AG04450 (cell line): ENCODE results near the gene OLFML3. TPM values are rescaled to one million over a fixed set of nuclear protein-coding genes. Genes with fewer than 3 reads are reported as not detected.

Experiments
- CTCF ChIA-PET: fragments of 300-600, 350-600 bp; formaldehyde crosslinking; extraction: SDS; loops from one replicate; lab custom pipeline; 2022; ENCODE audit warnings: antibody characterized with exemption, inconsistent platforms; lab: Charles Lee
- POLR2A ChIA-PET: fragments of 350-600 bp; formaldehyde crosslinking; extraction: SDS; loops from one replicate; lab custom pipeline; 2021; ENCODE audit warnings: antibody characterized with exemption, inconsistent platforms; lab: Yijun Ruan, JAX
- DNase-seq: peaks from one replicate; pipeline ENCODE4 v3.0.0-alpha.2; 2011; ENCODE audit warnings: low read depth, low spot score
- H3K27ac ChIP-seq: one replicate; pipeline ENCODE4 v1.5.1; 2012; ENCODE audit warnings: low read depth, low read length, control low read depth
- H3K27me3 ChIP-seq: one replicate; pipeline ENCODE4 v1.6.0; 2012; ENCODE audit warnings: low read length; ENCODE audit not compliant: control insufficient read depth, insufficient read depth
- H3K4me3 ChIP-seq: 2 replicates; pipeline ENCODE4 v1.5.1; 2011; ENCODE audit warnings: mild to moderate bottlenecking, low read depth, low read length, control low read depth
- H3K9me3 ChIP-seq: 2 replicates; pipeline ENCODE4 v1.5.1; 2012; ENCODE audit warnings: low read length; ENCODE audit not compliant: control insufficient read depth, insufficient read depth
- polyA minus RNA-seq: library from RNA; depleted of rRNA, polyadenylated mRNA; stranded (reverse); fragments of >200 nt; gene quantifications from 2 replicates; pipeline ENCODE4 v1.2.3, GENCODE V29; 2011; rRNA and poly(A)+ RNA removed
- polyA plus RNA-seq: library from polyadenylated mRNA; depleted of rRNA; stranded (reverse); fragments of >200 nt; gene quantifications from 2 replicates; pipeline ENCODE4 v1.2.3, GENCODE V29; 2011; rRNA removed
- TF ChIP-seq, protein P1 (sequence below): IDR thresholded peaks from 2 replicates; pipeline ENCODE4 v1.5.1; 2011; ENCODE audit warnings: low read depth, low read length, control low read depth, inconsistent platforms

Gene OLFML3, protein sequence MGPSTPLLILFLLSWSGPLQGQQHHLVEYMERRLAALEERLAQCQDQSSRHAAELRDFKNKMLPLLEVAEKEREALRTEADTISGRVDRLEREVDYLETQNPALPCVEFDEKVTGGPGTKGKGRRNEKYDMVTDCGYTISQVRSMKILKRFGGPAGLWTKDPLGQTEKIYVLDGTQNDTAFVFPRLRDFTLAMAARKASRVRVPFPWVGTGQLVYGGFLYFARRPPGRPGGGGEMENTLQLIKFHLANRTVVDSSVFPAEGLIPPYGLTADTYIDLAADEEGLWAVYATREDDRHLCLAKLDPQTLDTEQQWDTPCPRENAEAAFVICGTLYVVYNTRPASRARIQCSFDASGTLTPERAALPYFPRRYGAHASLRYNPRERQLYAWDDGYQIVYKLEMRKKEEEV
- polyA plus RNA-seq (90.3 and 105 TPM in 2 replicates), polyA minus RNA-seq (35.2 and 43.1 TPM in 2 replicates)

GRCh38 chr1:113978863-113979702 lies at the start of gene OLFML3:
Gene OLFML3, plus strand, starts transcription at chr1:113979474. Its CDS starts 43 bp downstream, at chr1:113979517.
- ChIA-PET POLR2A (interaction anchor here (0.6 to 1.5 kb wide), 5 partner anchors 22 to 303 kb away, joined by 3 to 10 read pairs (median 3); partner anchors contain the start of gene HIPK1), CTCF (interaction anchor here (0.6 to 7.1 kb wide), 29 partner anchors 15 to 1604 kb away, joined by 3 to 122 read pairs (median 3); no protein-coding TSS in a partner anchor)
- TF ChIP-seq, protein P1, sequence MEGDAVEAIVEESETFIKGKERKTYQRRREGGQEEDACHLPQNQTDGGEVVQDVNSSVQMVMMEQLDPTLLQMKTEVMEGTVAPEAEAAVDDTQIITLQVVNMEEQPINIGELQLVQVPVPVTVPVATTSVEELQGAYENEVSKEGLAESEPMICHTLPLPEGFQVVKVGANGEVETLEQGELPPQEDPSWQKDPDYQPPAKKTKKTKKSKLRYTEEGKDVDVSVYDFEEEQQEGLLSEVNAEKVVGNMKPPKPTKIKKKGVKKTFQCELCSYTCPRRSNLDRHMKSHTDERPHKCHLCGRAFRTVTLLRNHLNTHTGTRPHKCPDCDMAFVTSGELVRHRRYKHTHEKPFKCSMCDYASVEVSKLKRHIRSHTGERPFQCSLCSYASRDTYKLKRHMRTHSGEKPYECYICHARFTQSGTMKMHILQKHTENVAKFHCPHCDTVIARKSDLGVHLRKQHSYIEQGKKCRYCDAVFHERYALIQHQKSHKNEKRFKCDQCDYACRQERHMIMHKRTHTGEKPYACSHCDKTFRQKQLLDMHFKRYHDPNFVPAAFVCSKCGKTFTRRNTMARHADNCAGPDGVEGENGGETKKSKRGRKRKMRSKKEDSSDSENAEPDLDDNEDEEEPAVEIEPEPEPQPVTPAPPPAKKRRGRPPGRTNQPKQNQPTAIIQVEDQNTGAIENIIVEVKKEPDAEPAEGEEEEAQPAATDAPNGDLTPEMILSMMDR, result peak; percentile 70
- Histone ChIP-seq H3K27ac (peak within 1 kb of the TSS; percentile 99), H3K27me3 (no peaks in the 10 kb centered on the region), H3K4me3 (peak within 1 kb of the TSS; percentile 70), H3K9me3 (no peaks in the 10 kb centered on the region)
- peak; percentile 91 for DNase-seq

- Histone ChIP-seq H3K27me3 (no peaks in the 10 kb centered on the region), H3K27ac (peak overlapping the region; percentile 74), H3K9me3 (no peaks in the 10 kb centered on the region; the same call in 1 of the 2 replicates), H3K4me3 (peak overlapping the region; percentile 98)
- TF ChIP-seq, protein P1, result no peak
- DNase-seq, result no peak
- ChIA-PET POLR2A (interaction anchor here (0.7 to 4.0 kb wide), 9 partner anchors 17 to 118 kb away, joined by 3 to 54 read pairs (median 4); partner anchors contain the start of genes AP4B1, DCLRE1B, OLFML3 and RSBN1), CTCF (interaction anchor here (0.7 to 5.7 kb wide), 14 partner anchors 17 to 1214 kb away, joined by 3 to 31 read pairs (median 4); partner anchors contain the start of genes AP4B1 and DCLRE1B)
These were observed 49.4 kb upstream of the OLFML3 start for GRCh38 chr1:113929750-113930498.

DNA sequence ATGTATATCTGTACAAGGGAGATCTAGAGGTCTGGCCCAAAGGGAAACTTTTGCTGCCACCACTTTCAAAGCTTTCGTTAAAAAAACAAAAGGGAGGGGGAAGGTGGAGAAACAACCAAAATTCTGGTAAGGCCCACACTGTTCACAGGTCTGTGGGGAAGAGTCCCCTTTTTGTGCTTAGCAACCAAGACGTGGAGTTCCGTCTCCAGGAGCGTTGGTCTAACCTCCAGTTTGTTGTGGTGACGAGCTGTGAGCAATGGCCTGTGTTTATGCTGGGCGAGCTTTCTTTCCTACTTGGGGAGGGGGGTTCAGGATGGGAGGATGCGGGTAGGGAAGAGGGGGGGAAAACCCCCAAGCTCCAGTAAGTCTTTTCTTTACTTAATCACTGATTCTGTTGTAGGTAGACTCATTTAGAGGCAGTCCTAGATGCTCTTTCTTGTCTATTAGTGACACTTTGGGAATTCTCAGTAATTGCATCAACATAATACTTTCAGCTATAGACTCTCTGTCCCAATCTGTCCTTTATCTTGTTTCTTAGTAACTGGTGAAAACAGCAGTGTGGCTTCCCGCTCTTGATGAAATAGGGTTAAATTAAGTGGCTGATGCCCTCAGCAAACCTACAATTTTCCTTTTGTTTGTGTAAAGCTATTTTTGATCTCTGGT lies 48.6 kb upstream of the OLFML3 start:
- CTCF ChIA-PET, result interaction anchor here (0.6 to 5.7 kb wide), 15 partner anchors 16 to 1215 kb away, joined by 3 to 31 read pairs (median 5); partner anchors contain the start of genes AP4B1 and DCLRE1B

More for the DNA sequence above, 48.6 kb upstream of the OLFML3 start:
- POLR2A ChIA-PET, result interaction anchor here (0.7 to 4.0 kb wide), 5 partner anchors 16 to 75 kb away, joined by 3 to 54 read pairs (median 4); partner anchors contain the start of genes AP4B1, DCLRE1B and OLFML3
- Histone ChIP-seq H3K27ac (peak overlapping the region; percentile 74), H3K4me3 (peak overlapping the region; percentile 98), H3K9me3 (no peaks in the 10 kb centered on the region; the same call in 1 of the 2 replicates), H3K27me3 (no peaks in the 10 kb centered on the region)
- no peak for DNase-seq
- TF ChIP-seq, protein P1, result no peak
